ENCODE measurements around the gene NPNT.

NPNT gene

GRCh38 chr4:105989485-105990242, 94.4 kb downstream of the NPNT start:
- CTCF ChIA-PET = no interaction called here
- no peak for DNase-seq (ENCODE audit: extremely low spot score)
- TF ChIP-seq FOXK2 (IDR thresholded peaks at IDR 0.05) (no peak), L3MBTL2 (conservative IDR thresholded peaks at IDR 0.05) (no peak), ARNT (IDR thresholded peaks at IDR 0.05) (no peak), ZNF384 (IDR thresholded peaks at IDR 0.05) (no peak), BHLHE40 (IDR thresholded peaks at IDR 0.05; ENCODE audit: borderline replicate concordance) (no peak), ELF4 (IDR thresholded peaks at IDR 0.05) (no peak), LEF1 (IDR thresholded peaks at IDR 0.05; ENCODE audit: borderline replicate concordance) (no peak), FOXA1 (IDR thresholded peaks at IDR 0.05) (no peak), FOXM1 (IDR thresholded peaks at IDR 0.05; ENCODE audit: borderline replicate concordance) (no peak), NFRKB (IDR thresholded peaks at IDR 0.05) (no peak), HDGF (IDR thresholded peaks at IDR 0.05; ENCODE audit: borderline replicate concordance) (no peak), PKNOX1 (IDR thresholded peaks at IDR 0.05) (no peak), TARDBP (IDR thresholded peaks at IDR 0.05) (no peak), SP1 (IDR thresholded peaks at IDR 0.05) (no peak)
- POLR2A ChIA-PET = no interaction called here

GRCh38 chr4:105990933-105991332, 95.7 kb downstream of the NPNT start:
- POLR2A ChIA-PET = no interaction called here
- TF ChIP-seq FOXA1 (IDR thresholded peaks at IDR 0.05) (no peak), FOXK2 (IDR thresholded peaks at IDR 0.05) (no peak), LEF1 (IDR thresholded peaks at IDR 0.05; ENCODE audit: borderline replicate concordance) (no peak), NFRKB (IDR thresholded peaks at IDR 0.05) (no peak), ARNT (IDR thresholded peaks at IDR 0.05) (no peak), PKNOX1 (IDR thresholded peaks at IDR 0.05) (no peak), L3MBTL2 (conservative IDR thresholded peaks at IDR 0.05) (no peak), SUZ12 (IDR thresholded peaks at IDR 0.05) (no peak), CTBP1 (IDR thresholded peaks at IDR 0.05; ENCODE audit: borderline replicate concordance) (no peak), BHLHE40 (IDR thresholded peaks at IDR 0.05; ENCODE audit: borderline replicate concordance) (no peak), FOXM1 (IDR thresholded peaks at IDR 0.05; ENCODE audit: borderline replicate concordance) (no peak), ELF4 (IDR thresholded peaks at IDR 0.05) (no peak), TARDBP (IDR thresholded peaks at IDR 0.05) (no peak), HDGF (IDR thresholded peaks at IDR 0.05; ENCODE audit: borderline replicate concordance) (no peak), ZNF384 (IDR thresholded peaks at IDR 0.05) (no peak), SP1 (IDR thresholded peaks at IDR 0.05) (no peak)
- CTCF ChIA-PET = no interaction called here
- no peak for DNase-seq (ENCODE audit: extremely low spot score)

- TF ChIP-seq SP1 (IDR thresholded peaks at IDR 0.05) = no peak
- TF ChIP-seq FOXK2 (IDR thresholded peaks at IDR 0.05) = no peak
- TF ChIP-seq L3MBTL2 (conservative IDR thresholded peaks at IDR 0.05) = no peak
- no peak for TF ChIP-seq CTBP1 (IDR thresholded peaks at IDR 0.05; ENCODE audit: borderline replicate concordance)
- TF ChIP-seq FOXM1 (IDR thresholded peaks at IDR 0.05; ENCODE audit: borderline replicate concordance) = no peak
- no peak for TF ChIP-seq FOXA1 (IDR thresholded peaks at IDR 0.05)
- no peak for TF ChIP-seq SUZ12 (IDR thresholded peaks at IDR 0.05)
- TF ChIP-seq TARDBP (IDR thresholded peaks at IDR 0.05) = no peak
- TF ChIP-seq HDGF (IDR thresholded peaks at IDR 0.05; ENCODE audit: borderline replicate concordance) = no peak
- no peak for TF ChIP-seq BHLHE40 (IDR thresholded peaks at IDR 0.05; ENCODE audit: borderline replicate concordance)
- no peak for TF ChIP-seq PKNOX1 (IDR thresholded peaks at IDR 0.05)
- TF ChIP-seq ZNF384 (IDR thresholded peaks at IDR 0.05) = no peak
- TF ChIP-seq NFRKB (IDR thresholded peaks at IDR 0.05) = no peak
- TF ChIP-seq ARNT (IDR thresholded peaks at IDR 0.05) = no peak
- no peak for TF ChIP-seq ELF4 (IDR thresholded peaks at IDR 0.05)
- no peak for TF ChIP-seq LEF1 (IDR thresholded peaks at IDR 0.05; ENCODE audit: borderline replicate concordance)
- CTCF ChIA-PET = no interaction called here
- DNase-seq (ENCODE audit: extremely low spot score) = no peak
- POLR2A ChIA-PET = no interaction called here
Observed at GRCh38 chr4:105991726-105992125, 96.5 kb downstream of the NPNT start.

- POLR2A ChIA-PET = no interaction called here
- DNase-seq (ENCODE audit: extremely low spot score) = no peak
- CTCF ChIA-PET = no interaction called here
- TF ChIP-seq ZNF384 (IDR thresholded peaks at IDR 0.05) = no peak
- no peak for TF ChIP-seq ARNT (IDR thresholded peaks at IDR 0.05)
- no peak for TF ChIP-seq FOXK2 (IDR thresholded peaks at IDR 0.05)
- TF ChIP-seq L3MBTL2 (conservative IDR thresholded peaks at IDR 0.05) = no peak
- TF ChIP-seq SP1 (IDR thresholded peaks at IDR 0.05) = no peak
- no peak for TF ChIP-seq BHLHE40 (IDR thresholded peaks at IDR 0.05; ENCODE audit: borderline replicate concordance)
- TF ChIP-seq FOXM1 (IDR thresholded peaks at IDR 0.05; ENCODE audit: borderline replicate concordance) = no peak
- TF ChIP-seq CTBP1 (IDR thresholded peaks at IDR 0.05; ENCODE audit: borderline replicate concordance) = no peak
- no peak for TF ChIP-seq TARDBP (IDR thresholded peaks at IDR 0.05)
- TF ChIP-seq SUZ12 (IDR thresholded peaks at IDR 0.05) = no peak
- no peak for TF ChIP-seq LEF1 (IDR thresholded peaks at IDR 0.05; ENCODE audit: borderline replicate concordance)
- no peak for TF ChIP-seq HDGF (IDR thresholded peaks at IDR 0.05; ENCODE audit: borderline replicate concordance)
- TF ChIP-seq PKNOX1 (IDR thresholded peaks at IDR 0.05) = no peak
- no peak for TF ChIP-seq FOXA1 (IDR thresholded peaks at IDR 0.05)
Observed at GRCh38 chr4:105992641-105993305, 97.5 kb downstream of the NPNT start.

GRCh38 chr4:105994061-105994460, 98.8 kb downstream of the NPNT start:
- TF ChIP-seq BHLHE40 (IDR thresholded peaks at IDR 0.05; ENCODE audit: borderline replicate concordance) (no peak), FOXM1 (IDR thresholded peaks at IDR 0.05; ENCODE audit: borderline replicate concordance) (no peak), HDGF (IDR thresholded peaks at IDR 0.05; ENCODE audit: borderline replicate concordance) (no peak), PKNOX1 (IDR thresholded peaks at IDR 0.05) (no peak), ARNT (IDR thresholded peaks at IDR 0.05) (no peak), L3MBTL2 (conservative IDR thresholded peaks at IDR 0.05) (no peak), FOXA1 (IDR thresholded peaks at IDR 0.05) (no peak), TARDBP (IDR thresholded peaks at IDR 0.05) (no peak), SUZ12 (IDR thresholded peaks at IDR 0.05) (no peak), SP1 (IDR thresholded peaks at IDR 0.05) (no peak)
- CTCF ChIA-PET = no interaction called here
- DNase-seq (ENCODE audit: extremely low spot score) = no peak
- POLR2A ChIA-PET = no interaction called here
